HG03558 (cell line): ENCODE measurements around the gene SGPL1.
A peak's percentile ranks its signal among the peaks of the same experiment; 100 is the strongest.

ENCODE experiments used
- ATAC-seq: cut with Tn5 transposase; IDR thresholded peaks from one replicate; pipeline ENCODE4 v1.9.1; 2021; ENCODE audit warnings: moderate number of reproducible peaks; ENCODE audit not compliant: unreplicated experiment; ENCODE audit errors: extremely low read depth

Gene SGPL1

GRCh38 chr10:70872291-70872690 lies 56.5 kb downstream of the SGPL1 start:
- no peak for ATAC-seq

- no peak for ATAC-seq
These were observed 58.3 kb downstream of the SGPL1 start for GRCh38 chr10:70874061-70874460.

GRCh38 chr10:70879207-70879606 lies 63.5 kb downstream of the SGPL1 start:
- ATAC-seq: no peak

GRCh38 chr10:70880077-70880534 lies 64.4 kb downstream of the SGPL1 start:
- ATAC-seq: no peak

- ATAC-seq: no peak
These were observed 69.0 kb downstream of the SGPL1 start for GRCh38 chr10:70884741-70885140.

GRCh38 chr10:70885481-70885880 lies 69.7 kb downstream of the SGPL1 start:
- ATAC-seq: no peak

GRCh38 chr10:70885931-70886903 lies 70.5 kb downstream of the SGPL1 start:
- no peak for ATAC-seq

- ATAC-seq: no peak
These were observed 71.3 kb downstream of the SGPL1 start for GRCh38 chr10:70886921-70887665.

GRCh38 chr10:70887804-70888800 lies 72.4 kb downstream of the SGPL1 start, which contains the start of gene PCBD1:
Gene PCBD1 (minus strand): TSS chr10:70888565. CDS start chr10:70888533, 32 bp downstream.
- ATAC-seq: peak; percentile 47

GRCh38 chr10:70889291-70889690 lies 73.5 kb downstream of the SGPL1 start:
- no peak for ATAC-seq

- no peak for ATAC-seq
These were observed 75.2 kb downstream of the SGPL1 start for GRCh38 chr10:70890917-70891431.

GRCh38 chr10:70891627-70892026 lies 75.9 kb downstream of the SGPL1 start:
- no peak for ATAC-seq

GRCh38 chr10:70892631-70893030 lies 76.9 kb downstream of the SGPL1 start:
- no peak for ATAC-seq

- no peak for ATAC-seq
These were observed 77.7 kb downstream of the SGPL1 start for GRCh38 chr10:70893227-70894006.

GRCh38 chr10:70894416-70894815 lies 78.7 kb downstream of the SGPL1 start:
- ATAC-seq: no peak

- ATAC-seq: no peak
These were observed 80.8 kb downstream of the SGPL1 start for GRCh38 chr10:70896551-70896950.

- ATAC-seq: no peak
These were observed 82.9 kb downstream of the SGPL1 start for GRCh38 chr10:70898687-70899086.

GRCh38 chr10:70899096-70899495 lies 83.3 kb downstream of the SGPL1 start:
- ATAC-seq: no peak
